AG20443 (cell line): ENCODE measurements around the gene KCNN1.
A peak's percentile ranks its signal among the peaks of the same experiment; 100 is the strongest.
"Not testable (repeated sequence)": the region's sequence is repeated elsewhere in the genome, so short reads cannot be mapped to it uniquely, and the experiment has no call there.

Source experiments
- DNase-seq: peaks from one replicate; pipeline ENCODE4 v3.0.0; 2012; ENCODE audit warnings: low spot score, mixed read lengths

The KCNN1 gene

GRCh38 chr19:17966550-17967256 lies at the start of gene KCNN1:
Gene KCNN1, plus strand, starts transcription at chr19:17967107. Its CDS starts 6,782 bp downstream, at chr19:17973889.
- peak; percentile 65 for DNase-seq

- not testable (repeated sequence) for DNase-seq
Observed at GRCh38 chr19:17918151-17918550, 48.8 kb upstream of the KCNN1 start.

GRCh38 chr19:17919122-17919521 lies 47.8 kb upstream of the KCNN1 start:
- DNase-seq = not testable (repeated sequence)

GRCh38 chr19:17920527-17920926 lies 46.4 kb upstream of the KCNN1 start:
- DNase-seq = no peak

GRCh38 chr19:17922138-17922537 lies 44.8 kb upstream of the KCNN1 start:
- no peak for DNase-seq

- no peak for DNase-seq
Observed at GRCh38 chr19:17926044-17926443, 40.9 kb upstream of the KCNN1 start.

GRCh38 chr19:17929056-17929455 lies 37.9 kb upstream of the KCNN1 start:
- DNase-seq = no peak

- no peak for DNase-seq
Observed at GRCh38 chr19:17931532-17932191, 35.2 kb upstream of the KCNN1 start.

GRCh38 chr19:17932485-17933338 lies 34.2 kb upstream of the KCNN1 start, which contains the start of gene CCDC124:
Gene CCDC124, plus strand, starts transcription at chr19:17933015. Its CDS starts 3,406 bp downstream, at chr19:17936421.
- DNase-seq = peak; percentile 97

- no peak for DNase-seq
Observed at GRCh38 chr19:17933414-17934129, 33.3 kb upstream of the KCNN1 start.

GRCh38 chr19:17936379-17936778 lies 30.5 kb upstream of the KCNN1 start:
- DNase-seq = no peak

- no peak for DNase-seq
Observed at GRCh38 chr19:17937371-17937900, 29.5 kb upstream of the KCNN1 start.

GRCh38 chr19:17938092-17938845 lies 28.6 kb upstream of the KCNN1 start:
- peak; percentile 95 for DNase-seq

- DNase-seq = no peak
Observed at GRCh38 chr19:17942181-17942580, 24.7 kb upstream of the KCNN1 start.

GRCh38 chr19:17942582-17943273 lies 24.2 kb upstream of the KCNN1 start:
- no peak for DNase-seq

GRCh38 chr19:17943274-17944221 lies 23.4 kb upstream of the KCNN1 start:
- no peak for DNase-seq

- DNase-seq = peak; percentile 84
Observed at GRCh38 chr19:17944301-17944700, 22.6 kb upstream of the KCNN1 start.

GRCh38 chr19:17946965-17947784 lies 19.7 kb upstream of the KCNN1 start:
- no peak for DNase-seq
